ENCODE data around the gene POU2F1. TPM values are rescaled to one million over a fixed set of nuclear protein-coding genes. Genes with fewer than 3 reads are reported as not detected.

The POU2F1 gene
- total RNA-seq, 4 donors from 2014 or later: 8.4 to 32.1 (median 17.5) TPM

- no peak for TF ChIP-seq POLR2A (IDR thresholded peaks at IDR 0.05)
- TF ChIP-seq CTCF (IDR thresholded peaks at IDR 0.05): no peak
- no peak for TF ChIP-seq EP300 (IDR thresholded peaks at IDR 0.05)
- TF ChIP-seq POLR2AphosphoS5 (IDR thresholded peaks at IDR 0.05): no peak
- H3K9me3 ChIP-seq: no peaks in the 10 kb centered on the region
- no peaks in the 10 kb centered on the region for H3K27me3 ChIP-seq
- H3K36me3 ChIP-seq: no peaks in the 10 kb centered on the region
- H3K27ac ChIP-seq: no peak overlapping the region
- H3K4me1 ChIP-seq: peaks cover 6% of the 10 kb centered on the region
- WGBS: 88% methylated on average over 9 of the region's 9 CpGs
- no peak overlapping the region for H3K4me3 ChIP-seq
- no peak for DNase-seq (ENCODE audit: low spot score in 2 of 2)
Measured at GRCh38 chr1:167305059-167305705, 84.5 kb downstream of the POU2F1 start.

GRCh38 chr1:167305706-167306277, 85.1 kb downstream of the POU2F1 start:
- no peaks in the 10 kb centered on the region for H3K36me3 ChIP-seq
- no peak overlapping the region for H3K4me3 ChIP-seq
- 25% methylated on average over 2 of the region's 2 CpGs for WGBS
- H3K4me1 ChIP-seq: peaks cover 6% of the 10 kb centered on the region
- TF ChIP-seq POLR2AphosphoS5 (IDR thresholded peaks at IDR 0.05) (no peak), CTCF (IDR thresholded peaks at IDR 0.05) (no peak), POLR2A (IDR thresholded peaks at IDR 0.05) (no peak)
- DNase-seq (ENCODE audit: low spot score in 2 of 2): no peak
- H3K27me3 ChIP-seq: no peaks in the 10 kb centered on the region
- no peaks in the 10 kb centered on the region for H3K9me3 ChIP-seq
- H3K27ac ChIP-seq: no peak overlapping the region

GRCh38 chr1:167310732-167311131, 90.0 kb downstream of the POU2F1 start:
- no peak for DNase-seq (ENCODE audit: low spot score in 2 of 2)
- no peaks in the 10 kb centered on the region for H3K27me3 ChIP-seq
- H3K4me1 ChIP-seq: no peaks in the 10 kb centered on the region
- H3K27ac ChIP-seq: no peak overlapping the region
- H3K9me3 ChIP-seq: no peaks in the 10 kb centered on the region
- no peaks in the 10 kb centered on the region for H3K36me3 ChIP-seq
- H3K4me3 ChIP-seq: no peak overlapping the region
- TF ChIP-seq POLR2A (IDR thresholded peaks at IDR 0.05) (no peak), POLR2AphosphoS5 (IDR thresholded peaks at IDR 0.05) (no peak), CTCF (IDR thresholded peaks at IDR 0.05) (no peak), EP300 (IDR thresholded peaks at IDR 0.05) (no peak)

- DNase-seq (ENCODE audit: low spot score in 2 of 2): no peak
- 93% methylated on average over 1 of the region's 1 CpG for WGBS
- Histone ChIP-seq H3K4me1 (no peaks in the 10 kb centered on the region), H3K9me3 (no peaks in the 10 kb centered on the region), H3K27me3 (no peaks in the 10 kb centered on the region), H3K4me3 (no peak overlapping the region), H3K27ac (no peak overlapping the region), H3K36me3 (no peaks in the 10 kb centered on the region)
- no peak for TF ChIP-seq EP300 (IDR thresholded peaks at IDR 0.05)
- no peak for TF ChIP-seq POLR2A (IDR thresholded peaks at IDR 0.05)
- no peak for TF ChIP-seq CTCF (IDR thresholded peaks at IDR 0.05)
- TF ChIP-seq POLR2AphosphoS5 (IDR thresholded peaks at IDR 0.05): no peak
Measured at GRCh38 chr1:167312871-167313270, 92.2 kb downstream of the POU2F1 start.

- Histone ChIP-seq H3K9me3 (peaks cover 1% of the 10 kb centered on the region), H3K27ac (no peak overlapping the region), H3K4me1 (no peaks in the 10 kb centered on the region), H3K36me3 (peaks cover 3% of the 10 kb centered on the region), H3K27me3 (no peaks in the 10 kb centered on the region), H3K4me3 (no peak overlapping the region)
- no peak for TF ChIP-seq EP300 (IDR thresholded peaks at IDR 0.05)
- no peak for TF ChIP-seq POLR2A (IDR thresholded peaks at IDR 0.05)
- TF ChIP-seq CTCF (IDR thresholded peaks at IDR 0.05): no peak
- no peak for TF ChIP-seq POLR2AphosphoS5 (IDR thresholded peaks at IDR 0.05)
- DNase-seq (ENCODE audit: low spot score in 2 of 2): no peak
- WGBS: 93% methylated on average over 3 of the region's 3 CpGs
Measured at GRCh38 chr1:167314671-167315070, 94.0 kb downstream of the POU2F1 start.

Measured in suprapubic skin (tissue), 4 donors.